ENCODE results near the gene RNF10.

DNA sequence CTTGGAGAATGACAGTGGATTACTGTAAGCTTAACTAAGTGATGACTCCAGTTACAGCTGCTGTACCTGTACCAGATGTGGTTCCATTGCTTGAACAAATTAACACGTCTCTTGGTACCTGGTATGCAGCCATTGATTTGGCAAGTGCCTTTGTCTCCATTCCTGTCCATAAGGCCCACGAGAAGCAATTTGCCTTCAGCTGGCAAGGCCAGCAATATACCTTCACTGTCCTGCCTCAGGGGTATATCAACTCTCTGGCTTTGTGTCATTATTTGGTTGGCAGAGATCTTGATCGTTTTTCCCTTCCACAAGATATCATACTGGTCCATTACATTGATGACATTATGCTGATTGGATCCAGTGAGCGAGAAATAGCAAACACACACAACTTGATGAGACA is 76.4 kb downstream of the RNF10 start:
- TF ChIP-seq, protein P1, sequence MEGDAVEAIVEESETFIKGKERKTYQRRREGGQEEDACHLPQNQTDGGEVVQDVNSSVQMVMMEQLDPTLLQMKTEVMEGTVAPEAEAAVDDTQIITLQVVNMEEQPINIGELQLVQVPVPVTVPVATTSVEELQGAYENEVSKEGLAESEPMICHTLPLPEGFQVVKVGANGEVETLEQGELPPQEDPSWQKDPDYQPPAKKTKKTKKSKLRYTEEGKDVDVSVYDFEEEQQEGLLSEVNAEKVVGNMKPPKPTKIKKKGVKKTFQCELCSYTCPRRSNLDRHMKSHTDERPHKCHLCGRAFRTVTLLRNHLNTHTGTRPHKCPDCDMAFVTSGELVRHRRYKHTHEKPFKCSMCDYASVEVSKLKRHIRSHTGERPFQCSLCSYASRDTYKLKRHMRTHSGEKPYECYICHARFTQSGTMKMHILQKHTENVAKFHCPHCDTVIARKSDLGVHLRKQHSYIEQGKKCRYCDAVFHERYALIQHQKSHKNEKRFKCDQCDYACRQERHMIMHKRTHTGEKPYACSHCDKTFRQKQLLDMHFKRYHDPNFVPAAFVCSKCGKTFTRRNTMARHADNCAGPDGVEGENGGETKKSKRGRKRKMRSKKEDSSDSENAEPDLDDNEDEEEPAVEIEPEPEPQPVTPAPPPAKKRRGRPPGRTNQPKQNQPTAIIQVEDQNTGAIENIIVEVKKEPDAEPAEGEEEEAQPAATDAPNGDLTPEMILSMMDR (optimal IDR thresholded peaks at IDR 0.05 in 1 of 3, IDR thresholded peaks at IDR 0.05 in 1 of 3, conservative IDR thresholded peaks at IDR 0.05 in 1 of 3; ENCODE audit: extremely low read depth in 1 of 3, insufficient read depth in 2 of 3, low read length in 3 of 3), result no peak
- no peak for TF ChIP-seq EZH2 (IDR thresholded peaks at IDR 0.05; ENCODE audit: low read length)
